Renal cortical epithelial cell (primary cell): Measurements from ENCODE around the gene RNF13. TPM values are rescaled to one million over a fixed set of nuclear protein-coding genes. Genes with fewer than 3 reads are reported as not detected.
"Not testable (repeated sequence)": the region's sequence is repeated elsewhere in the genome, so short reads cannot be mapped to it uniquely, and the experiment has no call there.

Source experiments
- DNase-seq: peaks from one replicate; pipeline ENCODE4 v3.0.0-alpha.2; 2011; ENCODE audit warnings: low read depth
- total RNA-seq: library from RNA; depleted of rRNA; stranded (reverse); fragments of >200 nt; gene quantifications from 2 replicates; pipeline ENCODE4 v1.2.3, GENCODE V29; 2014

Gene RNF13
- total RNA-seq, 1 donor from 2014 or later: 101 TPM

- DNase-seq: no peak
Observed at GRCh38 chr3:149839896-149840295, 26.9 kb downstream of the RNF13 start.

DNA sequence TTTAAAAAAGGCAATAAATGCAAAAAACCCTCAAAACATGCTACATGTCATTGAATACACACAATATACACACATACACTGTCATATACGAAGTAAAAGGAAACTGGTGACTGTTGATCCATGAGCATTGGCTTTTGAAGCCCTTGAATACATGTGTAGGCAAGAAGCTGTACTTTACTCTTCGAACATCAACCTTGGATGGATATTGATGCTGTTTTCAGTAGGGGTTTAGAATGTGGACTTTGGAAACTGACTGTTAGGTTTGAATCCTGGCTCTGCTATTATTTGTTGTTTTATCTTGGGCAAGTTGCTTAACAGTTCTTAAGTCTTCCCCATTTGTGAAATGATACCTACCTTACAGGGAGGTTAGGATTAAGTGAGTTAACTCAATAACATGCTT lies 30.5 kb downstream of the RNF13 start:
- DNase-seq: no peak

- DNase-seq: no peak
Observed at GRCh38 chr3:149844091-149844490, 31.1 kb downstream of the RNF13 start.

- DNase-seq: no peak
Observed at GRCh38 chr3:149845570-149846244, 32.7 kb downstream of the RNF13 start.

GRCh38 chr3:149848238-149848637 lies 35.2 kb downstream of the RNF13 start:
- DNase-seq: no peak

- DNase-seq: no peak
Observed at GRCh38 chr3:149848688-149849087, 35.7 kb downstream of the RNF13 start.

DNA sequence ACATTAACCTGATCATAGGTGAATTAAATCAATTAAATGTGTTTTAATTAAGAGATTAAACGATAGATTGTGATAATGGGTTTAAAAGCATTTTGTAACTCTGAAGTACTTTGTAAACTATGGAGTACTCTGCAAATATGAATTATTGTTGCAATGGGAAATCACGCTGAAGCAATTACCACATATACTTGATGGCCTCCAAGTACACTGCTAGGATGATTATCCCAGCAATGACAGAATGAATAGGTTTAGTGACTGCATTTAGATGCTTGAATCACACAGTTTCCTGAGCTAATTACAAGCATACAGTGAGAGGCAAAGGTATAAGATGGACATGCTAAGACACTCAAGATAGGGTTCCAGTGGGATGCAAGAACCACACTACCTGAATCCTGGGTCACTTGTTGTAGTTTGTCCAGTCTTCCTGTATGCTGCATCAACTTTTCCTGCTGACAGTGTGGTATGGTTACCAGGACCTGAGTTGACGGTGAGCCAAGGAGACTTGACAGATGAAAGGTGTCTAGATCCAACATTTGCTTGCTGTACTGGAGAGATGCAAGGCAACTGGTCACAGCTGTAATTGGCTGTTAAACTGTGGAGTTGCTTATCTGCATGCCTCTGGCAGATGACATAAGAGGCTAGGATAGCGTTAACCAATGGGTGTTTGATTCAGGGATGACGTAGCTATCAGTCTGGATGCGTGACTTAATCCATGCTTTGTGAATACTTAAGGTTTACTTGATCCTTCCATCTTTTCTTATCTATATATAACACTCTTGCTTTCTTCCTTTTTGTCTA lies 38.0 kb downstream of the RNF13 start:
- DNase-seq: no peak

GRCh38 chr3:149858911-149859310 lies 45.9 kb downstream of the RNF13 start:
- DNase-seq: no peak

DNA sequence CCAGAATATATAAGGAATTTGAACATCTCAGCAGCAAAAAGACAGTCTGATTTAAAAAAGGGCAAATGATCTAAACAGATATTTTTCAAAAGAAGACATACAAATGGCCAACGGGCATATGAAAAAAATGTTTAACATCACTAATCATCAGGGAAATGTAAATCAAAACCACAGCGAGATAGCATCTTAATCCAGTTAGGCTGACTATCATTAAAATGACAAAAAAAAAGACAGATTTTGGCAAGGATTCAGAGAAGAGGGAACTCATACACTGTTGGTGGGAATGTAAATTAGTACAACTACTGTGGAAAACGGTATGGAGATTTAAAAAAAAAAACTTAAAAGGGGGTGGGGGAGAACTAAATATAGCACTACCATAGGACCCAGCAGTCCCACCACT lies 47.9 kb downstream of the RNF13 start:
- DNase-seq: no peak

DNA sequence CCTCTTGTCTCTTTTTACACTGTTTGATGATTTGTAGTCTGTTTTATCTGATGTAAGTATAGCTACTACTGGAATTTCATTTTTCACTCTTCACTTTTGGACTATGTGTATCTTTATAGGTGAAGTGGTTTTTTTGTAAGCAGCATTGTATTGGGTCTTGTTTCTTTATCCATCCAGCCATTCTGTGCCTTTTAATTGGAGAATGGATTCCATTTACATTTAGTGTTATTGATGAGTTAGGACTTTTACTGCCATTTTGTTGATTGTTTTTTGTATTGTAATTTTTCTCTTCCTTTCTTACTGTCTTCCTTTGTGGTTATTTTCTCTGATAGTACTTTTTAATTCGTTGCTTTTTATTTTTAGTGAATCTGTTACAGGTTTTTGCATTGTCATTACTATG lies 54.5 kb downstream of the RNF13 start:
- no peak for DNase-seq

- DNase-seq: no peak
Observed at GRCh38 chr3:149871855-149872254, 58.8 kb downstream of the RNF13 start.

DNA sequence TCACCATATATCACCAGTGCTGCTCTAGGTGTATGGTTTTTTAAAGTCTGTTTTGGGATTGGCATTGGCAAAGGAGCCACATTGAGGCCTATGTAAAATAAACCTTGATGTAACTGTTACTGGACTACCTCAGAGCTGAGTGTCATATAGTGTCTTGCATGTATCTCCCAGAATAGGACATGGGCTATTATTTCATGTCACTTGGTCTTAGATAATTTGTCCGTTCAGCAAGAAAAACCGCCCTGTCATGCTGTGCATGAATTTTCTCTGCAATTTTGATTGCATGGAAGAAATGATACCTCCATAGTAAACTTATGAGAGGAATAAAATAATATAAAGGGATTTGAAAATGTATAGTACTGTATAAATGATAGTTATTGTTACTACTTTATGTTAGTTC lies 59.6 kb downstream of the RNF13 start:
- no peak for DNase-seq

- DNase-seq: no peak
Observed at GRCh38 chr3:149877668-149878067, 64.7 kb downstream of the RNF13 start.

DNA sequence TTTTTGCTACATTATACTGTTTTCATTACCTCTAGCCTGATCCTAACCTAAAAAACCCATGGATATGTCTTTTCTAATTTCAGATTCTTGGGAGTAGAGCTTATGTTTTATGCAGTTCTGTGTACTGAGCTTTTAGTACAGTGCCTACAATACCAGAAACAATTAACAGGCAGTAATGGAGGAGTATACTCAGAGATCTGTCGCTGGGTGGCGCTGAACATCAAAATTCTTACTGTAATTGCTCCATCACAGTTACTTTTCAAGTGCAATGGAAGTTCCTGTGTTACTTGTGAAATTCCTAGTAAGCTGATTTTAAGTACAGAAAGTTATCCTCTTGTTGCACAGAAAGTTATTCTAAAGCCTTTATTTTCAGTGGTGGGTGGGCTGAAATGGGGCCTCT lies 66.9 kb downstream of the RNF13 start:
- peak; percentile 73 for DNase-seq

DNA sequence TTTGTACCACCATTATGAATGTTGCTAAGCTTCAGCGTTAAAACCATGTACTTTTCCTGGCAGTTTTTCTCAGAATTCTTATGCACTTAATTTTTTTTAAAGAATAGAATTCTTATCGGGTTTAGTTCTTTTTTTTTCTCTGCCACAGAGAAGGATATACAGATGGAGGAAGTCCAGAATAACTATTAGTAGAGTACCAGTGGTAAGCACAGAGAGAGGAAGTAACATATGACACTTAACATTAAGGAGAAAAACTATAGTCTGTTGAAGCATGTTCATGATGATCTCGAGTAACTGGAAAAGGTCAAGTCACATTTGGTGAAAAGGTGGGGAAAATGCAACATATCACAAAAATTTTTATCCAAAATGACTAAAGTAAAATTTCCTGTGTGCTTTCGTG lies 68.9 kb downstream of the RNF13 start:
- no peak for DNase-seq

DNA sequence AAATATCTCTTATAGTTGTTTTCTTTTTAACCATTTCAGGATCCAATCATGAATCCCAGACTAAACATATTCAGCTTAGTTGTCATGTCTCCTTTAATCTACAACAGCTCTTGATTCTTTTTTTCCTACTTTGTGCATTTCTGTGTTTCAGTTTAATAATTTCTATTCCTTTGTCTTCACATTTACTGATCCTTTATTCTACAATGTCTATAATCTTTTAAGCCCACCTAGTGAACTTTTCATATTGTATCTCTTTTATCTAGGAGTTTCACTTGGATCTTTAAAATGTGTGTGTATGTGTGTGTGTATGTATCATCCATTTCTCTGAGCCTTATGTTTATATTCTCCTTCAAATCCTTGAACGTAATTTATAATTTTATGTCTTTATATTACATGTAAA lies 70.1 kb downstream of the RNF13 start:
- no peak for DNase-seq

DNA sequence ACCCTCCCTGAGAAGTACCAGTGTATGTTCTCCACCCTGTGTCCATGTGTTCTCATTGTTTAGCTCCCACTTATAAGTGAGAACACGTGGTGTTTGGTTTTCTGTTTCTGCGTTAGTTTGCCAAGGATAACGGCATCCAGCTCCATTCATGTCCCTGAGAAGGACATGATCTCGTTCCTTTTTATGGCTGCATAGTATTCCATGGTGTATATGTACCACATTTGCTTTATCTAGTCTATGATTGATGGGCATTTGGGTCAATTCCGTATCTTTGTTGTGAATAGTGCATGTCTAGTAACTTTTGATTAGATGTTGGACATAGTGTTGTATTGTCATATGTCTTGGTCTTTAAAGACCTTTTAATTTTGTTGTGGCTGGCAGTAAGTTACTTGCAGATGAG lies 70.8 kb downstream of the RNF13 start:
- DNase-seq: not testable (repeated sequence)

DNA sequence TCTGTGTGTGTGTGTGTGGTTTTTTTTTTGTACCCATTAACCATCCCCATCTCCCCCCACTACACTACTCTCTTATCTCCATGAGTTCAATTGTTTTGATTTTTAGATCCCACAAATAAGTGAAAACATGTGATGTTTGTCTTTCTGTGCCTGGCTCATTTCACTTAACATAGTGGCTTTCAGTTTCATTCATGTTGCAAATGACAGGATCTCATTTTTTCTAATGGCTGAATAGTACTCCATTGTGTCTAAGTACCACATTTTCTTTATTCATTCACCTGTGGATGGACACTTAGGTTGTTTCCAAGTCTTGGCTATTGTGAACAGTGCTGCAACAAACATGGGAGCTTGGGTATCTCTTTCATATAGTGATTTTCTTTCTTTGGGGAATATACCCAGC lies 71.8 kb downstream of the RNF13 start:
- not testable (repeated sequence) for DNase-seq

DNA sequence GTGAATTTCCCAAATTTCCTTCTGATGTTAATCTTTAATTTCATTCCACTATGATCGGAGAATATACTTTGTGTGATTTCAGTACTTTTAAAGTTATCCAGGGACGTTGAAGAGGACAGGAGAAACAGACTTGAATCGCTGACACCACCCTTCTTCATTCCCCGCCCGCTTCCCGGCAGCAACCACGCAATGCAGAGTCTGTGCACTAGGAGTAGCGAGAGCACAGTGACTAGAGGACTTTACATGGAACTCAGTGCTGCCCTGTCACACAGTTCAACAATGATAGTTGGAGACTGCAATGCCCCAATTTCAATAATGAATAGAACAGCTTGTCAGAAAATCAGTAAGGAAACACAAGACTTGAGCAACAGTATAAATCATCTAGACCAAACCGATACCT lies 73.9 kb downstream of the RNF13 start:
- DNase-seq: no peak

- DNase-seq: no peak
Observed at GRCh38 chr3:149891621-149892020, 78.6 kb downstream of the RNF13 start.

DNA sequence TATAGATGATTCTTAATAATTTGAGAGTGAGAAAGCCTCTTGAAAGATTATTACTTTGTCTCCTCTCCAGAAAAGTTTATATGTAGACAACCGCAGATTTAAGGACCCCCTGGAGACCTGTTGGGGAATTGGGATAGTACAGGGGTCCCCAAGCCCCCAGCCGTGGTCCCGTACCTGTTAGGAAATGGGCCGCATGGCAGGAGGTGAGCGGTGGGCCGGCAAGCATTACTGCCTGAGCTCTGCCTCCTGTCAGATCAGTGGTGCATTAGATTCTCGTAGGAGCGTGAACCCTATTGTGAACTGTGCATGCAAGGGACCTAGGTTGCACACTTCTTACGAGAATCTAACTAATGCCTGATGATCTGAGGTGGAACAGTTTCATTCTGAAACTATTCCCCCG lies 79.4 kb downstream of the RNF13 start:
- DNase-seq: no peak

GRCh38 chr3:149894205-149894604 lies 81.2 kb downstream of the RNF13 start:
- no peak for DNase-seq

DNA sequence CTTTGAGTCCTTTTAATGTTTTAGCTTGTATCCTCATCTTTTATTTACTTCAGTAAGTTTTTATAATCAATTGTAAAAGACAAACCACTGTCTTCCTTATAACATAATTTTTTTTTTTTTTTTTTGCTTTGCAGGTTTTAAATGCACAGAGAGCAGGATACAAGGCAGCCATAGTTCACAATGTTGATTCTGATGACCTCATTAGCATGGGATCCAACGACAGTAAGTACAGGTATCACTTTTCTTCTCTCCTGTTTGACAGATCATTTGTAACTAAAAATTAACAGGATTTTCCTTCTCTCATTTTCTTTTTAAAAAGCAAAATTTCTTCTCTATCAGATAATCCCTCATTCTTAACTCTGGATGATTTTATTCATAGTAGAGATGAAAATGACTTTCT lies 82.3 kb downstream of the RNF13 start:
- no peak for DNase-seq

- no peak for DNase-seq
Observed at GRCh38 chr3:149895769-149896168, 82.8 kb downstream of the RNF13 start.
